ENCODE measurements around the gene PACS2. TPM values are rescaled to one million over a fixed set of nuclear protein-coding genes. Genes with fewer than 3 reads are reported as not detected.

Gene PACS2
- total RNA-seq, 1 experiment from 2014 or later: 62.0 TPM

DNA sequence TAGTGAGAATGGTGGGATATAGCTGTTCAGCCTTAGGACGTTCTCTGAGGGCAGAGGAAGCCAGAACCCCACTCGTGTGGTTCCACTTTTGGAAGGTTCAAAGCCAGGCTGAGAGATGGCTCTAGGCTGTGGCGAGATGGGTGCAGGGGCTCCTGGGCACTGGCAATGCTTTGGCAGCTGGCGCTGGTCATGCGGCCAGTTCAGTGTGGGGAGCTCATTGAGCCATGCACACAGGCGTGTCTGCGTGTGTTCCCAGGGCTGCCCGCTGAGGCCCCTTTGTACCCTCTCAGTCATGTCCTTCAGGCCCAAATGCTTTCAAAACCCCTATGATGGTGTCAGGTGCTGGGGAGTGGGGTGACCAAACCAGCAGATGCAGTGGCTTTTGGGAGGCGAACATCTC, 85.5 kb downstream of the PACS2 start:
- POLR2A ChIA-PET (ENCODE audit: unreplicated experiment): no interaction called here
- Histone ChIP-seq H3K27me3 (ENCODE audit: low read length) (no peaks in the 10 kb centered on the region), H3K36me3 (ENCODE audit: low read depth, low read length) (peaks cover 11% of the 10 kb centered on the region), H3K79me2 (ENCODE audit: low read length) (peaks cover 19% of the 10 kb centered on the region), H3K9me2 (replicated peaks; ENCODE audit: low read length) (no peaks in the 10 kb centered on the region), H3K27ac (ENCODE audit: low read length) (no peak overlapping the region), H3K4me1 (ENCODE audit: insufficient read depth, low read length) (peaks cover 17% of the 10 kb centered on the region), H3K9ac (ENCODE audit: low read length) (no peak overlapping the region), H2AFZ (ENCODE audit: low read length) (no peak overlapping the region), H3K4me3 (ENCODE audit: low read length) (peak overlapping the region; percentile 90), H3K9me3 (ENCODE audit: low read length) (no peaks in the 10 kb centered on the region), H3F3A (ENCODE audit: low read length, unreplicated experiment) (no peaks in the 10 kb centered on the region), H3K4me2 (ENCODE audit: low read length) (peak overlapping the region; percentile 96), H4K20me1 (ENCODE audit: low read length) (no peaks in the 10 kb centered on the region)
- intact Hi-C loops (cut with micrococcal nuclease): no loop called here
- no TSS peak for BruUV-seq (replicated peaks)
- CTCF ChIA-PET: no interaction called here
- DNase-seq: no peak
- ATAC-seq: no peak
- TF ChIP-seq EZH2 (IDR thresholded peaks at IDR 0.05; ENCODE audit: low read length, unreplicated experiment): no peak
- TF ChIP-seq EZH2phosphoT487 (IDR thresholded peaks at IDR 0.05; ENCODE audit: borderline replicate concordance, low read length): no peak
- TF ChIP-seq, protein P1, sequence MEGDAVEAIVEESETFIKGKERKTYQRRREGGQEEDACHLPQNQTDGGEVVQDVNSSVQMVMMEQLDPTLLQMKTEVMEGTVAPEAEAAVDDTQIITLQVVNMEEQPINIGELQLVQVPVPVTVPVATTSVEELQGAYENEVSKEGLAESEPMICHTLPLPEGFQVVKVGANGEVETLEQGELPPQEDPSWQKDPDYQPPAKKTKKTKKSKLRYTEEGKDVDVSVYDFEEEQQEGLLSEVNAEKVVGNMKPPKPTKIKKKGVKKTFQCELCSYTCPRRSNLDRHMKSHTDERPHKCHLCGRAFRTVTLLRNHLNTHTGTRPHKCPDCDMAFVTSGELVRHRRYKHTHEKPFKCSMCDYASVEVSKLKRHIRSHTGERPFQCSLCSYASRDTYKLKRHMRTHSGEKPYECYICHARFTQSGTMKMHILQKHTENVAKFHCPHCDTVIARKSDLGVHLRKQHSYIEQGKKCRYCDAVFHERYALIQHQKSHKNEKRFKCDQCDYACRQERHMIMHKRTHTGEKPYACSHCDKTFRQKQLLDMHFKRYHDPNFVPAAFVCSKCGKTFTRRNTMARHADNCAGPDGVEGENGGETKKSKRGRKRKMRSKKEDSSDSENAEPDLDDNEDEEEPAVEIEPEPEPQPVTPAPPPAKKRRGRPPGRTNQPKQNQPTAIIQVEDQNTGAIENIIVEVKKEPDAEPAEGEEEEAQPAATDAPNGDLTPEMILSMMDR (conservative IDR thresholded peaks at IDR 0.05; ENCODE audit: low read depth, low read length): no peak

DNA sequence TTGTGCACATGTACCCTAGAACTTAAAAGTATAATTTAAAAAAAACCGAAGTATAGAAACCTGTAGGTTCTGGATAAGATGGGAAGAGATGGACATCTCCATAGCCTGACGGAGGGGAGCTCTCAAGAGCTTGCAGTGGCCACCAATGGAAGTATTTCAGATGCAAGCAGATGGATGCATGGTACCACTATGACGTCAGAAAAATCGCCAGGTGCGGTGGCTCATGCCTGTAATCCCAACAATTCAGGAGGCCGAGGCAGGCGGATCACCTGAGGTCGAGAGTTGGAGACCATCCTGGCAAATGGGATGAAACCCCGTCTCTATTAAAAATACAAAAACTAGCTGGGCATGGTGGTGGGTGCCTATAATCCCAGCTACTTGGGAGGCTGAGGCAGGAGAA, 87.2 kb downstream of the PACS2 start:
- H3K27me3 ChIP-seq (ENCODE audit: low read length): no peaks in the 10 kb centered on the region
- H4K20me1 ChIP-seq (ENCODE audit: low read length): no peaks in the 10 kb centered on the region
- no peak overlapping the region for H3K9ac ChIP-seq (ENCODE audit: low read length)
- no peak overlapping the region for H3K4me3 ChIP-seq (ENCODE audit: low read length)
- H3K36me3 ChIP-seq (ENCODE audit: low read depth, low read length): peaks cover 11% of the 10 kb centered on the region
- H3K27ac ChIP-seq (ENCODE audit: low read length): no peak overlapping the region
- no peaks in the 10 kb centered on the region for H3F3A ChIP-seq (ENCODE audit: low read length, unreplicated experiment)
- H3K4me1 ChIP-seq (ENCODE audit: insufficient read depth, low read length): peaks cover 17% of the 10 kb centered on the region
- TF ChIP-seq, protein P1 (conservative IDR thresholded peaks at IDR 0.05; ENCODE audit: low read depth, low read length): no peak
- no peak for TF ChIP-seq EZH2phosphoT487 (IDR thresholded peaks at IDR 0.05; ENCODE audit: borderline replicate concordance, low read length)
- no peak for TF ChIP-seq EZH2 (IDR thresholded peaks at IDR 0.05; ENCODE audit: low read length, unreplicated experiment)
- intact Hi-C loops (cut with micrococcal nuclease): no loop called here
- BruUV-seq (replicated peaks): no TSS peak
- H3K79me2 ChIP-seq (ENCODE audit: low read length): peaks cover 19% of the 10 kb centered on the region
- H3K9me2 ChIP-seq (replicated peaks; ENCODE audit: low read length): no peaks in the 10 kb centered on the region
- ChIA-PET CTCF (no interaction called here), POLR2A (ENCODE audit: unreplicated experiment) (no interaction called here)
- no peak overlapping the region for H3K4me2 ChIP-seq (ENCODE audit: low read length)
- ATAC-seq (no peak), DNase-seq (no peak)
- no peaks in the 10 kb centered on the region for H3K9me3 ChIP-seq (ENCODE audit: low read length)
- H2AFZ ChIP-seq (ENCODE audit: low read length): no peak overlapping the region

DNA sequence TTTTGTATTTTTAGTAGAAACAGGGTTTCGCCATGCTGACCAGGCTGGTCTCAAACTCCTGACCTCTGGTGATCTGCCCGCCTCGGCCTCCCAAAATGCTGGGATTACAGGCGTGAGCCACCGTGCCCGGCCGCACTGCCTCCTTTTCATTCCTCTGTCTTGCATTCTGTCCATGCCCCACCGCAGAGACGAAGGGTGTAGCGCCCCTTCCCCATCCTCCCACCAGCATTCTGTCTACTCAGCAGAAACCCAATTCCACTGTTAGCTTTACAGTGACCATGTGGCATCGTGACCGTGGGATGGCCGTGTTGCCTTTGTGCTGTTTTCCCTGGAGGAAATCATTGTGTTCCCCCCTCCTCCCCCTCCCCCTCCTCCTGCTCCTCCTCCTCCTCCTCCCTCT, 94.0 kb downstream of the PACS2 start:
- Histone ChIP-seq H2AFZ (ENCODE audit: low read length) (no peak overlapping the region), H3K4me3 (ENCODE audit: low read length) (no peak overlapping the region), H4K20me1 (ENCODE audit: low read length) (no peaks in the 10 kb centered on the region), H3K27ac (ENCODE audit: low read length) (no peak overlapping the region), H3K36me3 (ENCODE audit: low read depth, low read length) (no peaks in the 10 kb centered on the region), H3K79me2 (ENCODE audit: low read length) (no peaks in the 10 kb centered on the region), H3K4me1 (ENCODE audit: insufficient read depth, low read length) (peaks cover 10% of the 10 kb centered on the region; the same call in 1 of the 2 replicates), H3K27me3 (ENCODE audit: low read length) (no peaks in the 10 kb centered on the region), H3F3A (ENCODE audit: low read length, unreplicated experiment) (no peaks in the 10 kb centered on the region), H3K4me2 (ENCODE audit: low read length) (no peak overlapping the region), H3K9me3 (ENCODE audit: low read length) (no peaks in the 10 kb centered on the region), H3K9me2 (replicated peaks; ENCODE audit: low read length) (no peaks in the 10 kb centered on the region), H3K9ac (ENCODE audit: low read length) (no peak overlapping the region)
- no peak for ATAC-seq
- TF ChIP-seq EZH2phosphoT487 (IDR thresholded peaks at IDR 0.05; ENCODE audit: borderline replicate concordance, low read length) (no peak), EZH2 (IDR thresholded peaks at IDR 0.05; ENCODE audit: low read length, unreplicated experiment) (no peak)
- TF ChIP-seq, protein P1 (conservative IDR thresholded peaks at IDR 0.05; ENCODE audit: low read depth, low read length): no peak
- BruUV-seq (replicated peaks): no TSS peak
- intact Hi-C loops (cut with micrococcal nuclease): no loop called here
- POLR2A ChIA-PET (ENCODE audit: unreplicated experiment): no interaction called here
- CTCF ChIA-PET: no interaction called here
- DNase-seq: no peak
